GM19240 (cell line): Measurements from ENCODE around the gene GOLGA3.
"Not testable (repeated sequence)": the region's sequence is repeated elsewhere in the genome, so short reads cannot be mapped to it uniquely, and the experiment has no call there.

Experiments
- DNase-seq: peaks from one replicate; pipeline ENCODE4 v3.0.0; 2011; ENCODE audit warnings: low spot score; ENCODE audit not compliant: insufficient read length

Gene GOLGA3, protein sequence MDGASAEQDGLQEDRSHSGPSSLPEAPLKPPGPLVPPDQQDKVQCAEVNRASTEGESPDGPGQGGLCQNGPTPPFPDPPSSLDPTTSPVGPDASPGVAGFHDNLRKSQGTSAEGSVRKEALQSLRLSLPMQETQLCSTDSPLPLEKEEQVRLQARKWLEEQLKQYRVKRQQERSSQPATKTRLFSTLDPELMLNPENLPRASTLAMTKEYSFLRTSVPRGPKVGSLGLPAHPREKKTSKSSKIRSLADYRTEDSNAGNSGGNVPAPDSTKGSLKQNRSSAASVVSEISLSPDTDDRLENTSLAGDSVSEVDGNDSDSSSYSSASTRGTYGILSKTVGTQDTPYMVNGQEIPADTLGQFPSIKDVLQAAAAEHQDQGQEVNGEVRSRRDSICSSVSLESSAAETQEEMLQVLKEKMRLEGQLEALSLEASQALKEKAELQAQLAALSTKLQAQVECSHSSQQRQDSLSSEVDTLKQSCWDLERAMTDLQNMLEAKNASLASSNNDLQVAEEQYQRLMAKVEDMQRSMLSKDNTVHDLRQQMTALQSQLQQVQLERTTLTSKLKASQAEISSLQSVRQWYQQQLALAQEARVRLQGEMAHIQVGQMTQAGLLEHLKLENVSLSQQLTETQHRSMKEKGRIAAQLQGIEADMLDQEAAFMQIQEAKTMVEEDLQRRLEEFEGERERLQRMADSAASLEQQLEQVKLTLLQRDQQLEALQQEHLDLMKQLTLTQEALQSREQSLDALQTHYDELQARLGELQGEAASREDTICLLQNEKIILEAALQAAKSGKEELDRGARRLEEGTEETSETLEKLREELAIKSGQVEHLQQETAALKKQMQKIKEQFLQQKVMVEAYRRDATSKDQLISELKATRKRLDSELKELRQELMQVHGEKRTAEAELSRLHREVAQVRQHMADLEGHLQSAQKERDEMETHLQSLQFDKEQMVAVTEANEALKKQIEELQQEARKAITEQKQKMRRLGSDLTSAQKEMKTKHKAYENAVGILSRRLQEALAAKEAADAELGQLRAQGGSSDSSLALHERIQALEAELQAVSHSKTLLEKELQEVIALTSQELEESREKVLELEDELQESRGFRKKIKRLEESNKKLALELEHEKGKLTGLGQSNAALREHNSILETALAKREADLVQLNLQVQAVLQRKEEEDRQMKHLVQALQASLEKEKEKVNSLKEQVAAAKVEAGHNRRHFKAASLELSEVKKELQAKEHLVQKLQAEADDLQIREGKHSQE (N-terminal part only)

DNA sequence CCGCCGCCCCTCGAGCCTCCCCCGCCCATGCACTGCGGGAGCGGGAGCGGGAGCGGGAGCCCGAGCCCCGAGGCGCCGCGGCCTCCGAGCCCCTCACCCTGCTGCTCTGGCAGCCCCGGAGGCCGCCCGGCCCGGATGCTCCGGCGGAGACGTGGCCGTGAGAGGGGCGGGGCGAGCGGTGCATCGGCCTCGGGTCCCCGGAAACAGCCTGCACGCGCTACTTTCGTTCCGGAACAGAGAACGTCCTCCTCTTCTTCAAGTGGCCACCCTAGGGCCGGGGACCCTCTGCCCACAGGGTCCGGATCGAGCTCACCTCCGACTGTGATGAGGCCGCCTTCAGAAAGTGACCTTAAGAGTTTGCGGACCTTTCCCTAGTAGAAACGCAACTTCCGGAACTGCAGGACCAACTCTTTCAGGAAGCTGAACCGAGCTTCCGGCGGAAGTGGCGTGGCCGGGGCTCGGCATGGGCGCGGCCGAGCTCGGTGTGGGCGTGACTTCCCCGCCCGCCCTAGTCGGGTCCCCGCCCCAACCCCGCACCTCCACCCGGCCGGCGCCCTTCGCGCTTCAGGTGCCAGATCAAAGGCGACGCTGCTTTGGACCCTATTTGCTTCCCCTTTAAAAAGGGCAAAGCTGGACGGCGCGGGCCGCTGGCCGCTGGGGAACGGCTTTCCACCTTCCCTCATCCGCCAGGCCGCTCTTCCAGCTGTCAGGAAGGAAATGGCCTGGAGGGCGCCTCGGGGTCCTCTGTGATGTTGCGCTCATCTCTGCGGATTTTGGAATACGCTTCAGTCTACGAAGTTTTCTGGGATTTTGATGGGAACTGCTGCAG, at the start of gene GOLGA3:
TSS of gene GOLGA3 (minus strand) at position 164 of the 829 bp plus-strand sequence. CDS start 6,741 bp downstream, outside the sequence.
- peak; percentile 96 for DNase-seq

DNA sequence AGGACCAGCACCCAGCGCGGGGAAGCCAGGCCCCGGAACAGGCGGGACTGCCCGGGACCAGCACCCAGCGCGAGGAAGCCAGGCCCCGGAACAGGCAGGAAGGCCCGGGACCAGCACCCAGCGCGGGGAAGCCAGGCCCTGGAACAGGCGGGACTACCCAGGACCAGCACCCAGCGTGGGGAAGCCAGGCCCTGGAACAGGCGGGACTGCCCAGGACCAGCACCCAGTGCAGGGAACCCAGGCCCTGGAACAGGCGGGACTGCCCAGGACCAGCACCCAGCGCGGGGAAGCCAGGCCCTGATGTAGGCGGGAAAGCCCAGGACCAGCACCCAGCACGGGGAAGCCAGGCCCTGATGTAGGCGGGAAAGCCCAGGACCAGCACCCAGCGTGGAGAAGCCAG, 46.0 kb upstream of the GOLGA3 start:
- not testable (repeated sequence) for DNase-seq

DNA sequence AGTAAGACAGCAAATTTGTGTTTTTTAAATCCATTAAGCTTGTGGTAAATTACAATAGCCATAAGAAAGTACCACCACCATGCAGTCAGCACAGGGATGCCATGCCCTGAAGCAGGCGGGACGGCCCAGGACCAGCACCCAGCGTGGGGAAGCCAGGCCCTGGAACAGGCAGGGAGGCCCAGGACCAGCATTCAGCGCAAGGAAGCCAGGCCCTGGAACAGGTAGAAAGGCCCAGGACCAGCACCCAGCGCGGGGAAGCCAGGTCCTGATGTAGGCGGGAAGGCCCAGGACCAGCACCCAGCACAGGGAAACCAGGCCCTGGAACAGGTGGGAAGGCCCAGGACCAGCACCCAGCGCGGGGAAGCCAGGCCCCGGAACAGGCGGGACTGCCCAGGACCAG, 45.5 kb upstream of the GOLGA3 start:
- no peak for DNase-seq

DNA sequence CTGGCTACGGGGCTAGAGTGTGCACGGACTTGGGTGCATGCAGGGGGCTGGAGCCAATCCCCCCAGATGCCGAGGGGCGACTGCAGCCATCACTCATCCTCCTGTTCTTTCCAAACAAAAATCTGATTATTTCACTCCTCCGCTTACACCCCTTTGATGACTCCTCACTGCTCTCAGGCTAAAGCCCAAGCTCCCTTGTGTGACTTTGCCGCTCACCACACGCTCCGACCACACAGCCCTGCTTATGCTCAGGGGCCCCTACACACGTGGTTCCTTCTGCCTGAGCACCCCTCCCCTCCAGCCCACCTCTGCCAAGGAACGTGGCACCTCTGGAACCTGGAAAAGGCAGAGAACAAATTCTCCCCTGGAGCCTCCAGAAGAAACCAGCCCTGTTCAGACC, 45.1 kb upstream of the GOLGA3 start:
- no peak for DNase-seq

DNA sequence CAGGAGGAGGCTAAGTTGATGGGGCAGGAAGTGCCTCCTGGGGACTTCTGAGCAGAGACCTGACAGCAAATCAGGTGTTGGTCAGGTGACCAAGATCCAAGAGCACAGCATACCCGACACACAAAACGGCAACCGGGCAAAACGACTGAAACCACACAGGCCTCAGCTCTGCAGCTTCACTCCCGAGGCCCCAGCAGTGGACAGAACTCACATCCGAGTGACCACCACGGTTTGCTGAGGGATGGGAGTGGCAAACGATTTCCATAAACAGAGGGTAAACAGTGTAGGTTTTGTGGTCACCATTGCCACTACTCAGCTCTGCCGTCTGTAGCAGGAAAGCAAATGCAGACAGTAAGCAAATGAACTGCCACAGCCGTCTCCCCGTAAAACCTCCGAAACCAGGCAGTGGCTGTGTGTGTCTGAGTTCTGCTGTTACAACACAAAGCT, 44.3 kb upstream of the GOLGA3 start:
- no peak for DNase-seq

DNA sequence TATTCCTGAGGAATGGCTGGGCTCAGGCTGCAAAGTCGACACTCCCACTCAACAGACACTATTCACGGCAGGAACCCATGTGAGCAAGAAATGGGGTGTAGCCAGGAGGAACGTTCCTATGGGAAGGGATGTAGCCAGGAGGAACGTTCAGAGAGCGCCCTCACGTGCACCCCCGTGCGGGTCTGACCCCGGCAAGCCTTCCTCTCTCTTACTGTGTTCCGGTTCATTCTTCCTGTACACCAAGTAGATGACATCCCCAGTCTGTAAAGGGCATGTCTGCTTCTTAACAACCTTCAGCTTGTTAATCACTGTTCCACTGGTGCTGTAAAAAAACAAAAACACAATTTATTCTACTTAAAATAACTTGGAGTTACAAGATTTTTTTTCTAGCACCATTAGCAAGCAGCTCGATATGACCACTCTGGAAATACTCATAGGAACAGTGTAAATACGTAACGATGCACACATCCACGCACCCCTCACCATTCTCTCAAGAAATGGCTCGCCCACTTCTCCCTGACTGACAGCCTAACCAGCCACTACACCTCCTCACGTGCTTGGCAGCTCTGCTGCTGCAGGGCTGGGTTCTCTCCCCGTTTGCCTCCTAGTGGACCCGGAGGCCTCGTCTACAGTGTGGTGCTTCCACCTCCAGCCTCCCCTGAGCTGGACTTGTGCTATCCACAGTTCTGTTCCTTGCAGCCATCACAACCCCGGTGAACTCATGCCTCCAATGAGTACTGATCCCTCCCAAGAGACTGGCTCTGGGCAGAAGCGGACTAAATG, 43.6 kb upstream of the GOLGA3 start:
- DNase-seq, result no peak

DNA sequence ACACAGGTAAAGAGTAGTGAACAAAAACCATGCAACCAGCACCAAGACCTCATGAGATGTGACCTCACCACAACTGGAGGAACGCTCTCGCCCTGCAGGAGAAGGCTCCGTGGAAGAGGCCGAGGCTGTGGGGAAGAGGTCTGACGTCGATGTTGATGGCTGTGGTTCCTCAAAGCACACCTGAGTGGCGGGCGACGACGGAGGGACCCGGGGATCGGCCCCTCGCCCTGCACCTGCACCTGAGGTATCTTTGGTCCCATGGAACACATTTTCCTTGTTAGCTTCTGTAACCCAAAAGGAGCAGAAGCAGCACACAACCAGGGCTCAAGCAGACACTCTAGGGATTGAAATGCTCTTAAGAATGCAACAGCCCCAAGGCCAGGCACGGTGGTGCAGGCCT, 40.9 kb upstream of the GOLGA3 start:
- no peak for DNase-seq

DNA sequence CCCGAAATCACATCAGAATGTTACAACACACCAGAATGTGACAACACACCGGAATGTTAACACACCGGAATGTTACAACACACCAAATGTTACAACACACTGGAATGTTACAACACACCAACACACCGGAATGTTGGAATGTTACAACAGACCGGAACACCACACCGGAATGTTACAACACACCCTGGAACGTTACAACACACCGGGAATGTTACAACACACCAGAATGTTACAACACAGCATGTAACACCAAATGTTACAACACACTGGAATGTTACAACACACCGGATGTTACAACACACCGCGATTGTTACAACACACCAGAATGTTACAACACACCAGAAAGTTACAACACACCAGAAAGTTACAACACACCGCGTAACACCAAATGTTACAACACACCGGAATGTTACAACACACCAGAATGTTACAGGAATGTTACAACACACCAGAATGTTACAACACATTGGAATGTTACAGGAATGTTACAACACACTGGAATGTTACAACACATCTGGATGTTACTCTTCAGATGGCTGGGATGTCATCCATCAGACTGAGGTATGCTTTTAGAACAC, 37.7 kb upstream of the GOLGA3 start:
- no peak for DNase-seq

DNA sequence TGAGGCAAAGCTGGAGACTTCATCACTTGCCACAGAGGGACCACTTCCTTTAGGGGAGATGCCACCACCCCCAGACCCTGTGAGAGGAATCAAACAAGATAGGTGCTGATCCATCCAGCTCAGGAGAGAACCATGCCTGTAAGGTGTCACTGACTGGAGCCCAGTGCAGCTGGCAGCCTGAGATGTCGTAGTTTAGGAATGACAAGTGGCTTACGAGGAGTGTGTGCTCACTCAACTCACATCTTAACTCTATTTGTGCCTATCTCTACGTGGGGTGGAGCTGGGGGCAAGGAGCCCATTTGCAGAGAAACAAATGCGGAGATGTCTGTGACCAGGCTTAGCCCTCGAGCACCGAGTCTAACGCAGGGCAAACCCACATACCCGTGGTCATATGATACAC, 32.9 kb upstream of the GOLGA3 start:
- DNase-seq, result no peak

DNA sequence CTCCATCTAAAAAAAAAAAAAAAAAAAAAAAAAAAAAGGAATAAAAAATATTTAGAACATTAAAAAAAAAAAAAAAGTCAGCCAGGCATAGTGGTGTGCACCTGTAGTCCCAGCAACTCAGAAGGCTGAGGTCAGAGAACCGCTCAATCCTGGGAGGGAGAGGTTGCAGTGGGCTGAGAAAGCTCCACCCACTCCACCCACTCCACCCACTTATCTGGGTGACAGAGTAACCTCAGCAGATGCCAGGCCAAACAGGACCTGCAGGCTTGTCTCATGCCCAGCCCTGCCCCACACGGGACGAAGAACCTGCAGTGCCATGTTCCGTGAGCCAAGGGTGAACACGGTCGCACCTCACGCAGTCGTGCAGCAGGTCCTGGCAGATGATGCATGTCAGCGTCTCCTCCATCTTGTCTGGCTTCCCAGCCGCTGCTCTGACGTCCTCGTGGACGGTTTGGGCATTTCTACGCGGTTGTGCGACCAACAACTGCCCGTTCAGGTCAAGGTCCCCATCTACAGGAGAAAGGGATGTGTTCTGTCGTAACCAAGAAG, 30.1 kb upstream of the GOLGA3 start:
- no peak for DNase-seq

DNA sequence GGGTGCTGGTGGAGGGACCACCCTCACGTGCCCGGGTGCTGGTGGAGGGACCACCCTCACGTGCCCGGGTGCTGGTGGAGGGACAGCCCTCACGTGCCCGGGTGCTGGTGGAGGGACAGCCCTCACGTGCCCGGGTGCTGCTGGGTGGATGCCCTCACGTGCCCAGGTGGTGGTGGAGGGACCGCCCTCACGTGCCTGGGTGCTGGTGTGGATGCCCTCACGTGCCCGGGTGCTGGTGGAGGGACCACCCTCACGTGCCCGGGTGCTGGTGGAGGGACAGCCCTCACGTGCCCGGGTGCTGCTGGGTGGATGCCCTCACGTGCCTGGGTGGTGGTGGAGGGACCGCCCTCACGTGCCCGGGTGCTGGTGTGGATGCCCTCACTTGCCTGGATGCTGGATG, 28.4 kb upstream of the GOLGA3 start:
- DNase-seq, result not testable (repeated sequence)

DNA sequence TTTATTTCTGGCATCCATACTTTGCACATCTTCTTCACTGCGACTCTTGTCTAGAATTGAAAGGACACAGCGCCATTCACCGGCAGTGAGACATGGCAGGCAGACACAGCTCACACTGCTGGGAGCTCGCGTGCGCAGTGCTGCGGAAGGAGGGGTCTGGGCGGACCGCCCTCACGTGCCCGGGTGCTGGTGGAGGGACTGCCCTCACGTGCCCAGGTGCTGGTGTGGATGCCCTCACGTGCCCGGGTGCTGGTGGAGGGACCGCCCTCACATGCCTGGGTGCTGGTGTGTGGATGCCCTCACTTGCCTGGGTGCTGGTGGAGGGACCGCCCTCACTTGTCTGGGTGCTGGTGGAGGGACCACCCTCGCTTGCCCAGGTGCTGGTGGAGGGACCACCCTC, 27.9 kb upstream of the GOLGA3 start:
- DNase-seq, result no peak

DNA sequence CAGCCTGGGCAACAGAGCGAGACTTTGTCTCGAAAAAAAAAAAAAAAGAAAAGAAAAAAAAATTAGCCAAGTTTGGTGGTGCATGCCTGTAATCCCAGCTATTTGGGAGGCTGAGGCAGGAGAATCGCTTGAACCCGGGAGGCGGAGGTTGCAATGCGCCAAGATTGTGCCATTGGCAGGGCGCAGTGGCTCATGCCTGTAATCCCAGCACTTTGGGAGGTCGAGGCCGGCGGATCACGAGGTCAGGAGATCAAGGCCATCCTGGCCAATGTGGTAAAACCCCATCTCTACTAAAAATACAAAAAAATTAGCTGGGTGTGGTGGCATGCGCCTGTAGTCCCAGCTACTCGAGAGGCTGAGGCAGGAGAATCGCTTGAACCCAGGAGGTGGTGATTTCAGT, 26.5 kb upstream of the GOLGA3 start:
- not testable (repeated sequence) for DNase-seq

DNA sequence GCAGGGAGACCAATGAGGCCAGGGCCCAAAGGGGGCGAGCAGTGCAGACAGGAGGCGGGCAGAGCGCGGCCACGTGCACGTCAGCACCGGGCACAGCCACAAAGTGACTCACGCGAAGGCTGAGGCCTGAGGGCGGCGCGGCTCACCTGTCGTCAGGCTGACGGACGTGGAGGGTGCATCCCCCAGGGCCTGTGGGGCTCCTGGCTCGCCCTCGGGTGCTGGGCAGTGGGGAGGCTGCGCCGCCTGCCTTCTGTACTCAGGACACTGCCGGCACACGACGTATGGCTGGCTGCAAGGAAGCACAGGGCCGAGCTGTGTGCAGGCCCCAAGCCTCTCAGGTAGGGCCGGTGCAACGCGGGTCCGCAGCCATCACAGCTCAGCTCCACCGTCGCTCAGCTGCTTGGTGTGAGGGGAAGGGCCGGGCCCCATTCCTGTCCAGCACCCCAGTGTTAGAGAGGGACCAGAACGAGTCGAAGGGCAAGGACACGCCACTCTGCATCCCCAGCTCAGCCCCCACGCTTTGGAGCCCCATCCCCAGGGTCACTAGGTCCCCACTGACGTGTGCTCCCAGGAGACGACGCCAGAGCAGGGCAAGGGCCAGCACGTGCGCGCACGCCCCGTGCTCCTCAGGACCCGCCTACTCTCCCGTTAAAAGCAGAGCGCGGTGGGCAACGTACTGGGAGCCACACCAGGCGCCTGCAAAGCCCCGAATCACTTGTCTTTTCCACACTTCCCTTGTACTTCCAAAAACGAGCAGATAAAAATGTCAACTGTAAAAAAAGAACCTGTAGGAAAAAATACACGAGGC, 24.8 kb upstream of the GOLGA3 start:
- no peak for DNase-seq

DNA sequence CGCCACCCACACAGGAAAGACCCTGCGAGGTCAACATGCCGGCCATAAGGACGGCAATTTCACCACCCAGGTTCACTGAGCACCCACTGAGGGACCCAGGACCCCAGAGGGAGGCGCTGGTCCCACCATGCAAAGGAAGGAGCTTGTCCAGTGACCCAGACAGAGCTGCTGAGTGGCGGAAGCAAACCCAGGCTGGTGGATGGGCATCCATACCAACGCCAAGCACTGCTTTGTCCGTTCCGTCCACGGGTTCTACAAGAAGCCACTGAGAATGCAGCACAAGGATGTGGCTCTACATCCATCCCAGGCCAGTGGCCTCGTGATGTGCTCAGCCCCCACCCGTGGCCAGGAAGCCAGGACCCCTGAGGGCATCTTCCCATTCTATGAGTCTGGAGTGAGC, 23.8 kb upstream of the GOLGA3 start:
- DNase-seq, result no peak

DNA sequence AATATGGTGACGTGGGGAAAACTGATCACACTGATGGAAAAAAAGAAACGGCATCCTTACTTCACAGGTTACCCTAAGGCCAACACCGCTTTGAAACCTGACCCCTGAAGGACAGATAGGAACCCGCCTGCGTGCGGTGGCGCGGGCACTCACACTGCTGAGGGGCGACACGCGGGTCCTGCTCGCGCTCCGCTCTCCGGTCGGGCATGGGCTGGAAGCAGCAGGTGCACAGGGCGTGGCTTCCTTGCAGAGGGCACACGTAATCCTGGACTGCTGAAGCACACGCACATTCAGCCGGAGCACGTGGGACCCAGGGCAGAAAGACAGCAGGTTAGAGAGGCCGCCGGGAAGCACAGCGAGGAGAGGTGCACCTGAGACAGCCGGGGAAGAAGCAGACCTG, 22.8 kb upstream of the GOLGA3 start:
- no peak for DNase-seq

DNA sequence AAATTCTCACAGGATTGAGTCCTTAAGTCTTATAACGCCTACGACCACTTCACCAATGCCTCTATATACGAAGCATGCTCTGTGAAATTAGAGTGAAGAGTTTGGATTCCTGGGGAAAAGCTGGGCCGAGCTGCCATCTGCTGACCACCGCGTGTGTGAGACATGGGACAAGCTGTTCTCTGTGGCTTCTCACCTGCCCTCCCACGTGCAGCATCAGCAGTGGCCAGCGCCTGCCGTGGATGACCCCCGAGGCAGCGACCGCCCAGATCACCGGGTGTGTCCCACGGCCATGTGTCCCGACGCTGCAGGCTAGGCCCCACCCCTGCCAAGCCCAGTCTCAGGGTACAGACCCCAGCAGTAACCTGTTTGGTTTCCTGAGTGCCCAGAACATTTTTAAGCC, 21.6 kb upstream of the GOLGA3 start:
- DNase-seq, result no peak

DNA sequence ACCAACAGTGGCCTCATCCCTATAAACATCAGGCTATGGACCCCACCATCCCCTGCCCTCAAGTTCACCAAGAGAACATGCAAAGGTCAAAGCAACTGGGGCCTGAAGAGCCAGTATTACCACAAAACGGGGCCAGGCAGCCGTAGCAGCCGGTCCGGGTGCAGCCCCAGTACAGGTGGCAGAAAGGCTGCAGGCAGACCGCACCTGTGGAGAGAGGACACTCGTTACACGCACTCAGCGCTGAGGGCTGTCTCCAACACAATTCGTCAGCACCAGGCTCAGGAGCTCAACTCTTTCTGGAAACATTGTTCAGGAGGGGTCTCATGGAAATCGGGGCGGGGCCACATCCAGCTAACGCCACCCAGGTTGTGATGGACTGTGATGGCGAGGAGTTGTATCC, 19.9 kb upstream of the GOLGA3 start:
- DNase-seq, result no peak
